K562 (cell line): ENCODE measurements around the gene POU3F3.

Source experiments
- ZNF584 ChIP-seq: fragments of 200-800 bp; sonication (Bioruptor generic); IDR thresholded peaks from 2 replicates; pipeline ENCODE4 v1.6.1; 2016; ENCODE audit warnings: low read depth, mild to moderate bottlenecking, missing genetic modification characterization, missing compliant biosample characterization
- TF ChIP-seq, protein P1 (sequence below), 3 experiments: IDR thresholded peaks in 2 of 3; conservative IDR thresholded peaks in 1 of 3; 2 replicates each; pipeline ENCODE4 v1.5.1; 2011 to 2012; ENCODE audit warnings: low read length in 3 of 3, mild to moderate bottlenecking in 3 of 3, control low read depth in 2 of 3, improper control_type of control experiment in 1 of 3, inconsistent platforms in 1 of 3, low read depth in 1 of 3, mixed read lengths in 1 of 3, moderate library complexity in 1 of 3; ENCODE audit not compliant: insufficient read depth in 2 of 3

DNA sequence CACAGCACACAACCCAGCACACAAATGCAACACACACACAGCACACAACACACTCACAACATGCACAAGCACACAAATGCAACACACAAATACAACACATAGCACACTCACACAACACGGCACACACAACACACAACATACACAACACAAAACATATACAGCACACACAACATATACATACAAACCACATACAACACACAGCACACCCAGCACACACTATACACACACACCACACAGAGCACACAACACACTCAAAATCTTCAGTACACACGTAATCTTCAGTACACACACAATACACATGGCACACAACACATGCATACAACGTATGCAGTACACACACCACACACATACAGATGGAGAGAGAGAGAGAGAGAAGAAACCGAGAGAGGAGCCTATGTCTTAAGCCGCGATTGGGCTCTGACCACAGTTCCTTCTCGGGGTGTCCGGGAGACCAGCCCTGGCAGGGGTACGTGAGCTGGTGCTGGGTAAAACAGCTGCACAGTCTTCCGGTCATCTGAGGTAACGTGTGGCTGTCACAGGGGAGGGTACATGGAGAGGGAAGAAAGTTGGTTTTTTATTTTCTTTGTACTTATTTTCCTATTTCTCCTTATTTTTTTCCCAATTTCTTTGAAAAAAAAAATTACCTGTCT is 25.1 kb downstream of the POU3F3 start:
- TF ChIP-seq, protein P1, sequence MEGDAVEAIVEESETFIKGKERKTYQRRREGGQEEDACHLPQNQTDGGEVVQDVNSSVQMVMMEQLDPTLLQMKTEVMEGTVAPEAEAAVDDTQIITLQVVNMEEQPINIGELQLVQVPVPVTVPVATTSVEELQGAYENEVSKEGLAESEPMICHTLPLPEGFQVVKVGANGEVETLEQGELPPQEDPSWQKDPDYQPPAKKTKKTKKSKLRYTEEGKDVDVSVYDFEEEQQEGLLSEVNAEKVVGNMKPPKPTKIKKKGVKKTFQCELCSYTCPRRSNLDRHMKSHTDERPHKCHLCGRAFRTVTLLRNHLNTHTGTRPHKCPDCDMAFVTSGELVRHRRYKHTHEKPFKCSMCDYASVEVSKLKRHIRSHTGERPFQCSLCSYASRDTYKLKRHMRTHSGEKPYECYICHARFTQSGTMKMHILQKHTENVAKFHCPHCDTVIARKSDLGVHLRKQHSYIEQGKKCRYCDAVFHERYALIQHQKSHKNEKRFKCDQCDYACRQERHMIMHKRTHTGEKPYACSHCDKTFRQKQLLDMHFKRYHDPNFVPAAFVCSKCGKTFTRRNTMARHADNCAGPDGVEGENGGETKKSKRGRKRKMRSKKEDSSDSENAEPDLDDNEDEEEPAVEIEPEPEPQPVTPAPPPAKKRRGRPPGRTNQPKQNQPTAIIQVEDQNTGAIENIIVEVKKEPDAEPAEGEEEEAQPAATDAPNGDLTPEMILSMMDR (IDR thresholded peaks at IDR 0.05 in 2 of 3, conservative IDR thresholded peaks at IDR 0.05 in 1 of 3; ENCODE audit: insufficient read depth in 2 of 3, low read depth in 1 of 3, low read length in 3 of 3), result no peak
- TF ChIP-seq ZNF584, result no peak
